Measurements from ENCODE around the gene SKI.

GRCh38 chr1:2315674-2316450 is 87.7 kb downstream of the SKI start:
- TF ChIP-seq, protein P1, sequence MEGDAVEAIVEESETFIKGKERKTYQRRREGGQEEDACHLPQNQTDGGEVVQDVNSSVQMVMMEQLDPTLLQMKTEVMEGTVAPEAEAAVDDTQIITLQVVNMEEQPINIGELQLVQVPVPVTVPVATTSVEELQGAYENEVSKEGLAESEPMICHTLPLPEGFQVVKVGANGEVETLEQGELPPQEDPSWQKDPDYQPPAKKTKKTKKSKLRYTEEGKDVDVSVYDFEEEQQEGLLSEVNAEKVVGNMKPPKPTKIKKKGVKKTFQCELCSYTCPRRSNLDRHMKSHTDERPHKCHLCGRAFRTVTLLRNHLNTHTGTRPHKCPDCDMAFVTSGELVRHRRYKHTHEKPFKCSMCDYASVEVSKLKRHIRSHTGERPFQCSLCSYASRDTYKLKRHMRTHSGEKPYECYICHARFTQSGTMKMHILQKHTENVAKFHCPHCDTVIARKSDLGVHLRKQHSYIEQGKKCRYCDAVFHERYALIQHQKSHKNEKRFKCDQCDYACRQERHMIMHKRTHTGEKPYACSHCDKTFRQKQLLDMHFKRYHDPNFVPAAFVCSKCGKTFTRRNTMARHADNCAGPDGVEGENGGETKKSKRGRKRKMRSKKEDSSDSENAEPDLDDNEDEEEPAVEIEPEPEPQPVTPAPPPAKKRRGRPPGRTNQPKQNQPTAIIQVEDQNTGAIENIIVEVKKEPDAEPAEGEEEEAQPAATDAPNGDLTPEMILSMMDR (IDR thresholded peaks at IDR 0.05; ENCODE audit: low read depth, low read length, poor library complexity, severe bottlenecking): no peak
- TF ChIP-seq EZH2phosphoT487 (IDR thresholded peaks at IDR 0.05; ENCODE audit: borderline replicate concordance, low read length): no peak
